22Rv1 (cell line): ENCODE results near the gene RFFL.
"Not testable (repeated sequence)": the region's sequence is repeated elsewhere in the genome, so short reads cannot be mapped to it uniquely, and the experiment has no call there.

Experiments
- H3K27ac ChIP-seq: fragments of 450-650 bp; 2 replicates; pipeline ENCODE4 v1.5.1; 2017
- CTCF ChIP-seq: fragments of 450-650 bp; IDR thresholded peaks from 2 replicates; pipeline ENCODE4 v1.5.1; 2017; ENCODE audit warnings: mild to moderate bottlenecking
- ZFX ChIP-seq: fragments of 450-650 bp; IDR thresholded peaks from 2 replicates; pipeline ENCODE4 v1.6.1; 2017; ENCODE audit warnings: antibody characterized with exemption, borderline replicate concordance

The RFFL gene

GRCh38 chr17:35001549-35001948 lies 62.0 kb downstream of the RFFL start:
- TF ChIP-seq ZFX (no peak), CTCF (no peak)
- H3K27ac ChIP-seq: no peak overlapping the region

GRCh38 chr17:35000965-35001364 lies 62.5 kb downstream of the RFFL start:
- not testable (repeated sequence) for H3K27ac ChIP-seq

- no peak overlapping the region for H3K27ac ChIP-seq
Observed at GRCh38 chr17:34999456-34999855, 64.1 kb downstream of the RFFL start.

GRCh38 chr17:34998205-34998604 lies 65.3 kb downstream of the RFFL start:
- TF ChIP-seq CTCF (peak; percentile 57), ZFX (no peak)
- H3K27ac ChIP-seq: no peak overlapping the region

More at GRCh38 chr17:34999456-34999855, 64.1 kb downstream of the RFFL start:
- TF ChIP-seq ZFX (no peak), CTCF (no peak)

- peak overlapping the region; percentile 45 for H3K27ac ChIP-seq
- TF ChIP-seq CTCF (no peak), ZFX (no peak)
Observed at GRCh38 chr17:34997355-34997862, 66.1 kb downstream of the RFFL start.

GRCh38 chr17:34996422-34997285 lies 66.9 kb downstream of the RFFL start:
- peak overlapping the region; percentile 45 for H3K27ac ChIP-seq
- TF ChIP-seq CTCF (no peak), ZFX (no peak)

GRCh38 chr17:34993031-34993430 lies 70.5 kb downstream of the RFFL start:
- TF ChIP-seq CTCF: no peak
- TF ChIP-seq ZFX: no peak
- H3K27ac ChIP-seq: no peak overlapping the region
